Nephron (organoid): Measurements from ENCODE around the gene SSR1.
"Not testable (repeated sequence)": the region's sequence is repeated elsewhere in the genome, so short reads cannot be mapped to it uniquely, and the experiment has no call there.

Experiments
- H3K27ac Mint-ChIP-seq, 3 experiments: 2 replicates each; pipeline ENCODE4 v1.8.0; 2020; ENCODE audit warnings: mixed read lengths in 3 of 3, mild to moderate bottlenecking in 2 of 3, moderate library complexity in 1 of 3
- H3K27me3 Mint-ChIP-seq: 2 replicates; pipeline ENCODE4 v1.8.0; 2021; ENCODE audit warnings: low read depth, mild to moderate bottlenecking, moderate library complexity, mixed read lengths
- H3K36me3 Mint-ChIP-seq: 2 replicates; pipeline ENCODE4 v1.8.0; 2020; ENCODE audit warnings: low read depth, mixed read lengths
- H3K4me1 Mint-ChIP-seq: 2 replicates; pipeline ENCODE4 v1.8.0; 2020; ENCODE audit warnings: mixed read lengths
- H3K4me3 Mint-ChIP-seq, 3 experiments: 2 replicates each; pipeline ENCODE4 v1.8.0; 2020; ENCODE audit warnings: mild to moderate bottlenecking in 3 of 3, mixed read lengths in 3 of 3, moderate library complexity in 2 of 3
- H3K9me3 Mint-ChIP-seq: 2 replicates; pipeline ENCODE4 v1.8.0; 2020; ENCODE audit warnings: mixed read lengths
- CTCF ChIP-seq, 3 experiments: fragments of 200-600 bp; sonication (generic); IDR thresholded peaks; one replicate each; pipeline ENCODE4 v1.5.0; 2021; ENCODE audit warnings: antibody characterized with exemption in 3 of 3; ENCODE audit not compliant: unreplicated experiment in 3 of 3

The SSR1 gene

DNA sequence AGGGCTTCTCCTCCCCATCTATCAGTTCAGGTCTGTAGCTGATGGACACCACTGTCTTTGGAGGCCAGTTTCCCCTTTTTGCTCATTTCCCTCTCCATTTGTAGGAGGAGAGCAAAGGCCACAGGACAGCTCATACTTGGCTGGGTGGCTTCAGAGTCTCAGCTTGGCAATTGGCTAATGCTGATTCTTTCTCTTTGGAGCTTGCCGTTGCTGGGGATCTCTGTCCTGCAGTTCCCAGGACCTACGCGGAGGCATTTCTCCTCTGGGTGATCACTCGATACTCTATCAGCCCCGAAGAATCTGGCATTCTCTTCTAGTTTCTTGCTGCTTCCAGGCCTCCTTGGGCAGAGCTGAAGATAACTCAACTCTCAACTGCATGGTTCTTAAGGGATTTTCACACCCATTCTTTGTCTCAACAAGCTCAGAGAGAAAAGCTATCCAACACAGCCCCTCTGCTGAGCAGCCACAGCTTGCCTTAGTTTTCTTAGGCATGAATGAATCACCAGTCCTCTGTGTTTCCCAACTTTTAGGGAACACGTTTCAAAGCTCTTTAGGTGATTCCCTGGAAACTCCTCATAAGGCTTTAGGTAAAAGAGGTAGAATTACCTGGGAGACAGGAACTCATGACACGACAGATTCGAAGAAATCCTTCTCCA lies 19.2 kb upstream of the SSR1 start:
- TF ChIP-seq CTCF (IDR thresholded peaks at IDR 0.05; ENCODE audit: unreplicated experiment in 3 of 3) = no peak
- Mint-ChIP-seq H3K4me1 (peaks cover 4% of the 10 kb centered on the region), H3K27me3 (peaks cover 8% of the 10 kb centered on the region), H3K27ac (no peak overlapping the region), H3K9me3 (no peaks in the 10 kb centered on the region), H3K36me3 (no peaks in the 10 kb centered on the region), H3K4me3 (no peak overlapping the region)

GRCh38 chr6:7331452-7331851 lies 18.5 kb upstream of the SSR1 start:
- H3K4me3 Mint-ChIP-seq = no peak overlapping the region
- peaks cover 4% of the 10 kb centered on the region for H3K4me1 Mint-ChIP-seq
- peaks cover 4% of the 10 kb centered on the region for H3K27me3 Mint-ChIP-seq
- no peak overlapping the region for H3K27ac Mint-ChIP-seq
- H3K36me3 Mint-ChIP-seq = no peaks in the 10 kb centered on the region
- no peak for TF ChIP-seq CTCF (IDR thresholded peaks at IDR 0.05; ENCODE audit: unreplicated experiment in 3 of 3)
- no peaks in the 10 kb centered on the region for H3K9me3 Mint-ChIP-seq

- Mint-ChIP-seq H3K4me3 (no peak overlapping the region), H3K36me3 (no peaks in the 10 kb centered on the region), H3K4me1 (peaks cover 4% of the 10 kb centered on the region), H3K27me3 (peaks cover 3% of the 10 kb centered on the region), H3K9me3 (no peaks in the 10 kb centered on the region), H3K27ac (no peak overlapping the region)
- TF ChIP-seq CTCF (IDR thresholded peaks at IDR 0.05; ENCODE audit: unreplicated experiment in 3 of 3) = no peak
Measured at GRCh38 chr6:7328243-7328642, 15.2 kb upstream of the SSR1 start.

- no peaks in the 10 kb centered on the region for H3K27me3 Mint-ChIP-seq
- H3K27ac Mint-ChIP-seq = no peak overlapping the region
- no peak overlapping the region for H3K4me3 Mint-ChIP-seq
- no peak for TF ChIP-seq CTCF (IDR thresholded peaks at IDR 0.05; ENCODE audit: unreplicated experiment in 3 of 3)
- no peaks in the 10 kb centered on the region for H3K36me3 Mint-ChIP-seq
- H3K4me1 Mint-ChIP-seq = no peaks in the 10 kb centered on the region
- H3K9me3 Mint-ChIP-seq = no peaks in the 10 kb centered on the region
Measured at GRCh38 chr6:7325750-7326149, 12.8 kb upstream of the SSR1 start.

- no peak overlapping the region for H3K27ac Mint-ChIP-seq
- TF ChIP-seq CTCF (IDR thresholded peaks at IDR 0.05; ENCODE audit: unreplicated experiment in 3 of 3) = no peak
- no peaks in the 10 kb centered on the region for H3K27me3 Mint-ChIP-seq
- no peaks in the 10 kb centered on the region for H3K9me3 Mint-ChIP-seq
- no peak overlapping the region for H3K4me3 Mint-ChIP-seq
- no peaks in the 10 kb centered on the region for H3K36me3 Mint-ChIP-seq
- H3K4me1 Mint-ChIP-seq = no peaks in the 10 kb centered on the region
Measured at GRCh38 chr6:7324520-7324919, 11.5 kb upstream of the SSR1 start.

- H3K4me1 Mint-ChIP-seq = no peaks in the 10 kb centered on the region
- H3K27me3 Mint-ChIP-seq = no peaks in the 10 kb centered on the region
- no peaks in the 10 kb centered on the region for H3K9me3 Mint-ChIP-seq
- no peak overlapping the region for H3K4me3 Mint-ChIP-seq
- H3K27ac Mint-ChIP-seq = no peak overlapping the region
- H3K36me3 Mint-ChIP-seq = no peaks in the 10 kb centered on the region
- no peak for TF ChIP-seq CTCF (IDR thresholded peaks at IDR 0.05; ENCODE audit: unreplicated experiment in 3 of 3)
Measured at GRCh38 chr6:7323074-7323473, 10.1 kb upstream of the SSR1 start.

GRCh38 chr6:7321866-7322265 lies 8.9 kb upstream of the SSR1 start:
- H3K4me3 Mint-ChIP-seq, H3K9me3 Mint-ChIP-seq, H3K27me3 Mint-ChIP-seq, H3K27ac Mint-ChIP-seq, H3K36me3 Mint-ChIP-seq, H3K4me1 Mint-ChIP-seq: not testable (repeated sequence)

- H3K27me3 Mint-ChIP-seq, H3K4me3 Mint-ChIP-seq, H3K4me1 Mint-ChIP-seq, H3K27ac Mint-ChIP-seq, H3K9me3 Mint-ChIP-seq, H3K36me3 Mint-ChIP-seq: not testable (repeated sequence)
Measured at GRCh38 chr6:7319406-7319805, 6.4 kb upstream of the SSR1 start.
